A549 (cell line): ENCODE measurements around the gene SYNE2. TPM values are rescaled to one million over a fixed set of nuclear protein-coding genes. Genes with fewer than 3 reads are reported as not detected.

Source experiments
- ATAC-seq, 2 experiments: fragments of 200-7000 bp in 1 of 2; fragments of >200 bp in 1 of 2; cut with Nextera tagmentation in 1 of 2; cut with Tn5 transposase in 1 of 2; 3 replicates each; pipeline versions ENCODE4 v1.8.0 to v1.9.1; 2018 to 2020; ENCODE audit warnings: mild to moderate bottlenecking in 1 of 2, moderate library complexity in 1 of 2
- CTCF ChIA-PET: fragments of 300-600 bp; sonication (Branson Sonifier 250); formaldehyde crosslinking; extraction: SDS; loops from one replicate; lab custom pipeline; 2021; ENCODE audit warnings: antibody characterized with exemption, inconsistent platforms; lab: Yijun Ruan, JAX
- POLR2A ChIA-PET: fragments of 350-600 bp; formaldehyde crosslinking; extraction: SDS; loops from one replicate; lab custom pipeline; 2021; ENCODE audit warnings: antibody characterized with exemption, inconsistent platforms; lab: Yijun Ruan, JAX
- DNase-seq, 2 experiments: peaks; one replicate each; pipeline versions ENCODE4 v3.0.0 to v3.0.0-alpha.2; 2011 to 2016; ENCODE audit warnings: low read depth in 1 of 2, low spot score in 1 of 2
- FAIRE-seq: peaks from 2 replicates; lab custom pipeline; 2011; peaks lifted over from hg19 to GRCh38; lab: Jason Lieb, UNC
- H3K27ac ChIP-seq, 2 experiments: fragments of >200 bp; sonication (Bioruptor Twin); formaldehyde crosslinking; 3 replicates each; pipeline ENCODE4 v1.5.1; 2016 to 2017
- H3K4me1 ChIP-seq: fragments of >200 bp; sonication (Bioruptor Twin); formaldehyde crosslinking; 3 replicates; pipeline ENCODE4 v1.6.1; 2016
- H3K4me2 ChIP-seq: fragments of >200 bp; sonication (Bioruptor Twin); formaldehyde crosslinking; 3 replicates; pipeline ENCODE4 v1.6.1; 2016
- H3K4me3 ChIP-seq: fragments of >200 bp; sonication (Bioruptor Twin); formaldehyde crosslinking; 3 replicates; pipeline ENCODE4 v1.5.1; 2016
- H3K9me3 ChIP-seq: fragments of >200 bp; sonication (Bioruptor Twin); formaldehyde crosslinking; 3 replicates; pipeline ENCODE4 v1.6.1; 2016
- CBX2 ChIP-seq: fragments of 200-600 bp; sonication (generic); IDR thresholded peaks from 2 replicates; pipeline ENCODE4 v1.6.1; 2016; ENCODE audit warnings: low read depth, mild to moderate bottlenecking, borderline replicate concordance
- CEBPB ChIP-seq, 2 experiments: fragments of >200 bp in 1 of 2; sonication (Bioruptor Twin) in 1 of 2; formaldehyde crosslinking in 1 of 2; IDR thresholded peaks; 2 replicates each; pipeline ENCODE4 v1.6.1; 2012 to 2016
- EHMT2 ChIP-seq: fragments of 200-600 bp; sonication (generic); IDR thresholded peaks from 2 replicates; pipeline ENCODE4 v1.6.1; 2016; ENCODE audit warnings: antibody characterized with exemption, low read depth, mild to moderate bottlenecking, moderate library complexity
- EP300 ChIP-seq, 2 experiments: fragments of >200 bp; sonication (Bioruptor Twin); formaldehyde crosslinking; IDR thresholded peaks; 2 replicates in 1 of 2; 3 replicates in 1 of 2; pipeline ENCODE4 v1.6.1; 2016 to 2017
- FOSL2 ChIP-seq, 2 experiments: fragments of 450-650 bp in 1 of 2; fragments of >200 bp in 1 of 2; sonication (Bioruptor Twin) in 1 of 2; formaldehyde crosslinking; IDR thresholded peaks; 2 replicates each; pipeline versions ENCODE4 v1.5.0 to v1.6.1; 2016 to 2020; ENCODE audit warnings: mild to moderate bottlenecking in 1 of 2, moderate library complexity in 1 of 2
- FOXS1 ChIP-seq: fragments of 250-450 bp; sonication (Bioruptor Pico); IDR thresholded peaks from 2 replicates; pipeline ENCODE4 v1.5.0; 2020; ENCODE audit warnings: mild to moderate bottlenecking, moderate library complexity
- GATA3 ChIP-seq: IDR thresholded peaks from 2 replicates; pipeline ENCODE4 v1.6.1; 2012; ENCODE audit warnings: borderline replicate concordance
- HMGXB4 ChIP-seq: fragments of 250-450 bp; sonication (Bioruptor Pico); IDR thresholded peaks from 2 replicates; pipeline ENCODE4 v1.5.0; 2021; ENCODE audit warnings: mild to moderate bottlenecking, moderate library complexity, borderline replicate concordance
- HOXB5 ChIP-seq: fragments of 250-450 bp; sonication (Bioruptor Pico); IDR thresholded peaks from 2 replicates; pipeline ENCODE4 v1.5.0; 2020; ENCODE audit warnings: mild to moderate bottlenecking, moderate library complexity
- MAFK ChIP-seq: fragments of 450-650 bp; IDR thresholded peaks from 2 replicates; pipeline ENCODE4 v1.6.1; 2014; ENCODE audit not compliant: partially characterized antibody
- MAZ ChIP-seq: fragments of 150-350 bp; IDR thresholded peaks from 2 replicates; pipeline ENCODE4 v1.6.1; 2014; ENCODE audit warnings: antibody characterized with exemption, low read depth, low read length, borderline replicate concordance
- RAD21 ChIP-seq, 2 experiments: fragments of >200 bp in 1 of 2; sonication (Bioruptor Twin) in 1 of 2; formaldehyde crosslinking in 1 of 2; IDR thresholded peaks in 1 of 2; conservative IDR thresholded peaks in 1 of 2; 2 replicates in 1 of 2; 3 replicates in 1 of 2; pipeline ENCODE4 v1.6.1; 2012 to 2018; ENCODE audit warnings: inconsistent platforms in 1 of 2
- RFX5 ChIP-seq: fragments of 450-650 bp; IDR thresholded peaks from 2 replicates; pipeline ENCODE4 v1.7.1; 2014; ENCODE audit warnings: antibody characterized with exemption, mild to moderate bottlenecking, moderate library complexity
- WGBS: methylation state at CpG from one replicate; pipeline ENCODE4 v1.1.6; 2017; ENCODE audit errors: missing lambda C conversion rate; 5-methylcytosine and 5-hydroxymethylcytosine counted together
- polyA plus RNA-seq, 4 experiments: library from polyadenylated mRNA; depleted of rRNA in 3 of 4; stranded (reverse); fragments of >200 nt; fragmentation: RNase III in 1 of 4; extraction: RNeasy Plus Mini Kit Qiagen cat#74134 plus additional on column Dnase treatment in 1 of 4; gene quantifications; 2 replicates in 3 of 4; 3 replicates in 1 of 4; pipeline ENCODE4 v1.2.3, GENCODE V29; 2011 to 2017
- TF ChIP-seq, protein P1 (sequence below): fragments of 250-450 bp; sonication (Bioruptor Pico); IDR thresholded peaks from 2 replicates; pipeline ENCODE4 v1.5.0; 2020; ENCODE audit warnings: low read depth, mild to moderate bottlenecking, moderate library complexity

Gene SYNE2
- polyA plus RNA-seq, 2 of the 4 experiments (the other 2 are of a cell fraction) = 3.4 to 11.3 TPM

GRCh38 chr14:63892265-63892664 is 39.5 kb downstream of the SYNE2 start (continued):
- TF ChIP-seq, protein P1, sequence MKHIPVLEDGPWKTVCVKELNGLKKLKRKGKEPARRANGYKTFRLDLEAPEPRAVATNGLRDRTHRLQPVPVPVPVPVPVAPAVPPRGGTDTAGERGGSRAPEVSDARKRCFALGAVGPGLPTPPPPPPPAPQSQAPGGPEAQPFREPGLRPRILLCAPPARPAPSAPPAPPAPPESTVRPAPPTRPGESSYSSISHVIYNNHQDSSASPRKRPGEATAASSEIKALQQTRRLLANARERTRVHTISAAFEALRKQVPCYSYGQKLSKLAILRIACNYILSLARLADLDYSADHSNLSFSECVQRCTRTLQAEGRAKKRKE (CRISPR knock-in tag) = no peak
- TF ChIP-seq EHMT2 (no peak), MAZ (no peak), CBX2 (no peak), HOXB5 (CRISPR knock-in tag) (no peak), RFX5 (no peak), HMGXB4 (CRISPR knock-in tag) (no peak), MAFK (no peak)

- WGBS = 28% methylated on average over 5 of the region's 5 CpGs
- ChIA-PET POLR2A (no interaction called here), CTCF (interaction anchor here (1.1 kb wide), 1 partner anchor 11 kb away, joined by 4 read pairs; no protein-coding TSS in a partner anchor)
- H3K4me1 ChIP-seq = peaks cover 48% of the 10 kb centered on the region
- TF ChIP-seq FOSL2 (IDR thresholded peaks at IDR 0.05) = no peak
- no peak for TF ChIP-seq FOSL2 (CRISPR knock-in tag; IDR thresholded peaks at IDR 0.05)
- no peak for TF ChIP-seq GATA3
- no peak; a peak in 1 of 4 replicates for TF ChIP-seq CEBPB (IDR thresholded peaks at IDR 0.05)
- ATAC-seq = peak; percentile 73 to 86
- H3K4me2 ChIP-seq = peak overlapping the region; percentile 56
- H3K4me3 ChIP-seq = no peak overlapping the region
- H3K9me3 ChIP-seq = no peaks in the 10 kb centered on the region
- no peak for FAIRE-seq
- peak overlapping the region; percentile 53 to 74 for H3K27ac ChIP-seq
- DNase-seq = peak in 1 of 2 experiments; percentile 45
Measured at GRCh38 chr14:63893701-63894458, 41.1 kb downstream of the SYNE2 start.

- FAIRE-seq (no peak), ATAC-seq (no peak), DNase-seq (no peak)
- Histone ChIP-seq H3K27ac (peak overlapping the region in 1 of 2 experiments; percentile 16; a peak in 1 of 6 replicates), H3K4me1 (peaks cover 47% of the 10 kb centered on the region), H3K9me3 (no peaks in the 10 kb centered on the region), H3K4me3 (no peak overlapping the region), H3K4me2 (peak overlapping the region; percentile 55)
- POLR2A ChIA-PET = no interaction called here
- TF ChIP-seq RAD21 (conservative IDR thresholded peaks at IDR 0.05 in 1 of 2, IDR thresholded peaks at IDR 0.05 in 1 of 2) (no peak), HMGXB4 (CRISPR knock-in tag) (no peak), EP300 (IDR thresholded peaks at IDR 0.05) (no peak), FOXS1 (CRISPR knock-in tag) (no peak)
- TF ChIP-seq, all 56 proteins: peak for 0
- CTCF ChIA-PET = no interaction called here
Measured at GRCh38 chr14:63895510-63895909, 42.7 kb downstream of the SYNE2 start.
